Liver (tissue), 9 donors: ENCODE data around the gene YLPM1. TPM values are rescaled to one million over a fixed set of nuclear protein-coding genes. Genes with fewer than 3 reads are reported as not detected.

Source experiments
- DNase-seq: peaks from one replicate; pipeline ENCODE4 v3.0.0-alpha.2; 2017; ENCODE audit warnings: low spot score
- H3K27ac ChIP-seq, 2 donors: one replicate each; pipeline ENCODE4 v1.7.0; 2013; ENCODE audit warnings: inconsistent platforms in 2 of 2, low read length in 2 of 2, control low read depth in 1 of 2, low read depth in 1 of 2, mild to moderate bottlenecking in 1 of 2
- H3K27me3 ChIP-seq, 4 donors: one replicate each; pipeline versions ENCODE4 v1.6.1 to v1.7.0; 2013; ENCODE audit warnings: low read length in 3 of 4, inconsistent platforms in 1 of 4, mild to moderate bottlenecking in 1 of 4, moderate library complexity in 1 of 4; ENCODE audit not compliant: control insufficient read depth in 4 of 4, insufficient read depth in 4 of 4
- H3K36me3 ChIP-seq, 4 donors: one replicate each; pipeline versions ENCODE4 v1.6.1 to v1.7.0; 2013; ENCODE audit warnings: low read length in 3 of 4, mild to moderate bottlenecking in 3 of 4, low read depth in 1 of 4, moderate library complexity in 1 of 4; ENCODE audit not compliant: control insufficient read depth in 4 of 4, insufficient read depth in 3 of 4
- H3K4me1 ChIP-seq, 4 donors: one replicate each; pipeline versions ENCODE4 v1.6.1 to v1.7.0; 2013; ENCODE audit warnings: low read length in 3 of 4, mild to moderate bottlenecking in 3 of 4, moderate library complexity in 1 of 4; ENCODE audit not compliant: control insufficient read depth in 4 of 4, insufficient read depth in 4 of 4
- H3K4me3 ChIP-seq, 3 donors: one replicate each; pipeline versions ENCODE4 v1.6.1 to v1.7.0; 2013; ENCODE audit warnings: low read length in 3 of 3, control low read depth in 1 of 3, low read depth in 1 of 3, mild to moderate bottlenecking in 1 of 3
- H3K9ac ChIP-seq, 2 donors: one replicate each; pipeline ENCODE4 v1.7.0; 2013; ENCODE audit warnings: low read length in 2 of 2, mild to moderate bottlenecking in 2 of 2, moderate library complexity in 2 of 2, control low read depth in 1 of 2, low read depth in 1 of 2
- H3K9me3 ChIP-seq, 4 donors: one replicate each; pipeline versions ENCODE4 v1.6.1 to v1.7.0; 2013; ENCODE audit warnings: low read length in 3 of 4; ENCODE audit not compliant: control insufficient read depth in 4 of 4
- FOXA1 ChIP-seq: IDR thresholded peaks from 2 replicates; pipeline ENCODE4 v1.6.1; 2016; ENCODE audit warnings: antibody characterized with exemption
- FOXA2 ChIP-seq: IDR thresholded peaks from 2 replicates; pipeline ENCODE4 v1.6.1; 2016; ENCODE audit warnings: antibody characterized with exemption
- GABPA ChIP-seq, 2 donors: IDR thresholded peaks in 1 of 2; conservative IDR thresholded peaks in 1 of 2; 2 replicates each; pipeline ENCODE4 v1.6.1; 2016; ENCODE audit warnings: antibody characterized with exemption in 2 of 2, mild to moderate bottlenecking in 1 of 2, moderate library complexity in 1 of 2
- HNF4A ChIP-seq, 2 donors: conservative IDR thresholded peaks; 2 replicates each; pipeline ENCODE4 v1.6.1; 2016; ENCODE audit warnings: antibody characterized with exemption in 2 of 2, mild to moderate bottlenecking in 2 of 2
- HNF4G ChIP-seq: IDR thresholded peaks from 2 replicates; pipeline ENCODE4 v1.6.1; 2016; ENCODE audit warnings: antibody characterized with exemption
- JUND ChIP-seq, 2 donors: IDR thresholded peaks; 2 replicates each; pipeline ENCODE4 v1.6.1; 2016; ENCODE audit warnings: antibody characterized with exemption in 2 of 2
- NR2F2 ChIP-seq: IDR thresholded peaks from 2 replicates; pipeline ENCODE4 v1.6.1; 2016; ENCODE audit warnings: antibody characterized with exemption
- RAD21 ChIP-seq, 2 donors: IDR thresholded peaks; 2 replicates each; pipeline ENCODE4 v1.6.1; 2016; ENCODE audit warnings: antibody characterized with exemption in 2 of 2, mild to moderate bottlenecking in 2 of 2
- RXRA ChIP-seq, 2 donors: IDR thresholded peaks; 2 replicates each; pipeline ENCODE4 v1.6.1; 2017 to 2018; ENCODE audit warnings: antibody characterized with exemption in 2 of 2, mild to moderate bottlenecking in 1 of 2
- SP1 ChIP-seq: IDR thresholded peaks from 2 replicates; pipeline ENCODE4 v1.6.1; 2018; ENCODE audit warnings: antibody characterized with exemption, mild to moderate bottlenecking
- TAF1 ChIP-seq: conservative IDR thresholded peaks from 2 replicates; pipeline ENCODE4 v1.6.1; 2016; ENCODE audit warnings: antibody characterized with exemption, mild to moderate bottlenecking
- YY1 ChIP-seq: IDR thresholded peaks from 2 replicates; pipeline ENCODE4 v1.6.1; 2016; ENCODE audit warnings: antibody characterized with exemption, mild to moderate bottlenecking
- WGBS: extraction: QIAGEN DNeasy Blood & Tissue Kit; methylation state at CpG from one replicate; pipeline ENCODE4 v1.1.7; 2013; 5-methylcytosine and 5-hydroxymethylcytosine counted together
- polyA plus RNA-seq, 2 donors: library from polyadenylated mRNA; stranded (reverse) in 1 of 2; unstranded in 1 of 2; fragments of 200-250 nt in 1 of 2; fragments of >200 nt in 1 of 2; fragmentation: Nextera tagmentation in 1 of 2; extraction: Ambion mirVana in 1 of 2; gene quantifications; one replicate each; pipeline versions ENCODE4 v1.2.1 to v1.2.3, GENCODE V29; 2013 to 2015
- total RNA-seq, 2 donors: library from RNA; depleted of rRNA; stranded (reverse); fragments of >200 nt; gene quantifications; one replicate each; pipeline ENCODE4 v1.2.3, GENCODE V29; 2014
- TF ChIP-seq, protein P1 (sequence below): fragments of 150-350 bp; IDR thresholded peaks from 2 replicates; pipeline ENCODE4 v1.5.1; 2017; ENCODE audit warnings: improper control_type of control experiment, low read depth, low read length; ENCODE audit not compliant: missing input control
- TF ChIP-seq, protein P2 (sequence below): IDR thresholded peaks from 2 replicates; pipeline ENCODE4 v1.6.1; 2016; ENCODE audit warnings: antibody characterized with exemption, mild to moderate bottlenecking
- TF ChIP-seq, protein P3 (sequence below): IDR thresholded peaks from 2 replicates; pipeline ENCODE4 v1.6.1; 2016; ENCODE audit warnings: antibody characterized with exemption
- TF ChIP-seq, protein P4 (sequence below): IDR thresholded peaks from 2 replicates; pipeline ENCODE4 v1.6.1; 2016; ENCODE audit warnings: antibody characterized with exemption
- donor health status: healthy.
- donor health status: healthy.
- donor health status: healthy.
- donor health status: healthy.
- donor health status: healthy.

YLPM1 gene
- total and polyA plus RNA-seq, 4 donors = 5.9 to 27.3 (median 13.2) TPM

DNA sequence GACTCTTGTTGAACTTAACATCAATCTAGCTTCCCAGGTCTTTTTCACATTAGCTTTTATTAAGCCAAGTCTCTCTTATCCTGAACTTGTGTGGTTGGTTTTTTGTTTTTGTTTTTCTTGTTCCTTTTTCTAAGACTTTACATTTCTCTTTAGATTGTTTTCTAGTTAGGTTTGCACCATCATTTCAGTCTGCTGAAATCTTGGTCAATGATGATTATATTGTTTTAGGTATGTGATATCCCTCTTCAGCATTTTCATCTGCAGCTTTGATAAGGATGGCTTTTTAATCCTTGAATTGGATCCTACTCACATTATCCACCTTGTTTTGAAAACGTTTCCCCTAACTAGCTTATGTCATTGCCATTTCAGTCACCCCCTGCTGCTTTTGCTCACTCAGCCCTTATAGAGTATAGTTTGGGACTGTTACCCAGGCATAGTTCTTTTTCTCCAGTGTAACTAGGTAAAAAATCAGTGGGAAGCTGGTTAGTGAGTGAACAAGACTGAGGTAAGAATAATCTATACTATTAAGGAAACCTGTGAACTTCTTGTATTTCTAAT lies 22.0 kb downstream of the YLPM1 start (continued):
- TF ChIP-seq, protein P1, sequence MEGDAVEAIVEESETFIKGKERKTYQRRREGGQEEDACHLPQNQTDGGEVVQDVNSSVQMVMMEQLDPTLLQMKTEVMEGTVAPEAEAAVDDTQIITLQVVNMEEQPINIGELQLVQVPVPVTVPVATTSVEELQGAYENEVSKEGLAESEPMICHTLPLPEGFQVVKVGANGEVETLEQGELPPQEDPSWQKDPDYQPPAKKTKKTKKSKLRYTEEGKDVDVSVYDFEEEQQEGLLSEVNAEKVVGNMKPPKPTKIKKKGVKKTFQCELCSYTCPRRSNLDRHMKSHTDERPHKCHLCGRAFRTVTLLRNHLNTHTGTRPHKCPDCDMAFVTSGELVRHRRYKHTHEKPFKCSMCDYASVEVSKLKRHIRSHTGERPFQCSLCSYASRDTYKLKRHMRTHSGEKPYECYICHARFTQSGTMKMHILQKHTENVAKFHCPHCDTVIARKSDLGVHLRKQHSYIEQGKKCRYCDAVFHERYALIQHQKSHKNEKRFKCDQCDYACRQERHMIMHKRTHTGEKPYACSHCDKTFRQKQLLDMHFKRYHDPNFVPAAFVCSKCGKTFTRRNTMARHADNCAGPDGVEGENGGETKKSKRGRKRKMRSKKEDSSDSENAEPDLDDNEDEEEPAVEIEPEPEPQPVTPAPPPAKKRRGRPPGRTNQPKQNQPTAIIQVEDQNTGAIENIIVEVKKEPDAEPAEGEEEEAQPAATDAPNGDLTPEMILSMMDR = no peak
- TF ChIP-seq TAF1 (no peak), HNF4A (conservative IDR thresholded peaks at IDR 0.05) (no peak), GABPA (IDR thresholded peaks at IDR 0.05 in 1 of 2, conservative IDR thresholded peaks at IDR 0.05 in 1 of 2) (no peak), FOXA2 (no peak)
- TF ChIP-seq, protein P2, sequence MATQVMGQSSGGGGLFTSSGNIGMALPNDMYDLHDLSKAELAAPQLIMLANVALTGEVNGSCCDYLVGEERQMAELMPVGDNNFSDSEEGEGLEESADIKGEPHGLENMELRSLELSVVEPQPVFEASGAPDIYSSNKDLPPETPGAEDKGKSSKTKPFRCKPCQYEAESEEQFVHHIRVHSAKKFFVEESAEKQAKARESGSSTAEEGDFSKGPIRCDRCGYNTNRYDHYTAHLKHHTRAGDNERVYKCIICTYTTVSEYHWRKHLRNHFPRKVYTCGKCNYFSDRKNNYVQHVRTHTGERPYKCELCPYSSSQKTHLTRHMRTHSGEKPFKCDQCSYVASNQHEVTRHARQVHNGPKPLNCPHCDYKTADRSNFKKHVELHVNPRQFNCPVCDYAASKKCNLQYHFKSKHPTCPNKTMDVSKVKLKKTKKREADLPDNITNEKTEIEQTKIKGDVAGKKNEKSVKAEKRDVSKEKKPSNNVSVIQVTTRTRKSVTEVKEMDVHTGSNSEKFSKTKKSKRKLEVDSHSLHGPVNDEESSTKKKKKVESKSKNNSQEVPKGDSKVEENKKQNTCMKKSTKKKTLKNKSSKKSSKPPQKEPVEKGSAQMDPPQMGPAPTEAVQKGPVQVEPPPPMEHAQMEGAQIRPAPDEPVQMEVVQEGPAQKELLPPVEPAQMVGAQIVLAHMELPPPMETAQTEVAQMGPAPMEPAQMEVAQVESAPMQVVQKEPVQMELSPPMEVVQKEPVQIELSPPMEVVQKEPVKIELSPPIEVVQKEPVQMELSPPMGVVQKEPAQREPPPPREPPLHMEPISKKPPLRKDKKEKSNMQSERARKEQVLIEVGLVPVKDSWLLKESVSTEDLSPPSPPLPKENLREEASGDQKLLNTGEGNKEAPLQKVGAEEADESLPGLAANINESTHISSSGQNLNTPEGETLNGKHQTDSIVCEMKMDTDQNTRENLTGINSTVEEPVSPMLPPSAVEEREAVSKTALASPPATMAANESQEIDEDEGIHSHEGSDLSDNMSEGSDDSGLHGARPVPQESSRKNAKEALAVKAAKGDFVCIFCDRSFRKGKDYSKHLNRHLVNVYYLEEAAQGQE = no peak

DNA sequence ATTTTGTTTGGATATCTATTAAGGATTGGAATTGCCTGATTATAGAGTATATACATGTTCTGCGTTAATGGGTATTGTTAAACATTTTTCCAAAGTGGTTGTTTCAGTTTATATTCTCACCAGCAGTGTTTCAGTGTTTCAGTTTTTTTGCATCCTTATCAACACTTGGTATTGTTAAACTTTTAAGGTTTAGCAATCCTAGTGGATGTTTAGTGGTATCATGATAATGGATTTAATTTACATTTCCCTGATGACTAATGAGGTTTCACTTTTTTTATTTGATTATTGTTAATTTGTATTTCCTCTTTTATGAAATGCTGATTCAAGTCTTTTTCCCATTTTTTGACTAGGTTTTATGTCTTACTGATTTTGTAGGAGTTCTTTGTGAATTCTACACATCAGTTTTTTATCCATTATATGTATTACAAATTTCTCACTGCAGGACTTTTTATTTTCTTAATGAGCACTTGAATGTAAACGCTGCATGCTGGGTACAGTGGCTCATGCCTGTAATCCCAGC lies 23.7 kb downstream of the YLPM1 start:
- no peak overlapping the region for H3K27ac ChIP-seq
- WGBS = 94% methylated on average over 2 of the region's 2 CpGs

More for the DNA sequence above, 23.7 kb downstream of the YLPM1 start:
- H3K9ac ChIP-seq = no peak overlapping the region
- no peaks in the 10 kb centered on the region for H3K27me3 ChIP-seq
- DNase-seq = no peak
- no peaks in the 10 kb centered on the region for H3K4me1 ChIP-seq
- H3K9me3 ChIP-seq = no peaks in the 10 kb centered on the region
- no peak for TF ChIP-seq YY1
- TF ChIP-seq, protein P3, sequence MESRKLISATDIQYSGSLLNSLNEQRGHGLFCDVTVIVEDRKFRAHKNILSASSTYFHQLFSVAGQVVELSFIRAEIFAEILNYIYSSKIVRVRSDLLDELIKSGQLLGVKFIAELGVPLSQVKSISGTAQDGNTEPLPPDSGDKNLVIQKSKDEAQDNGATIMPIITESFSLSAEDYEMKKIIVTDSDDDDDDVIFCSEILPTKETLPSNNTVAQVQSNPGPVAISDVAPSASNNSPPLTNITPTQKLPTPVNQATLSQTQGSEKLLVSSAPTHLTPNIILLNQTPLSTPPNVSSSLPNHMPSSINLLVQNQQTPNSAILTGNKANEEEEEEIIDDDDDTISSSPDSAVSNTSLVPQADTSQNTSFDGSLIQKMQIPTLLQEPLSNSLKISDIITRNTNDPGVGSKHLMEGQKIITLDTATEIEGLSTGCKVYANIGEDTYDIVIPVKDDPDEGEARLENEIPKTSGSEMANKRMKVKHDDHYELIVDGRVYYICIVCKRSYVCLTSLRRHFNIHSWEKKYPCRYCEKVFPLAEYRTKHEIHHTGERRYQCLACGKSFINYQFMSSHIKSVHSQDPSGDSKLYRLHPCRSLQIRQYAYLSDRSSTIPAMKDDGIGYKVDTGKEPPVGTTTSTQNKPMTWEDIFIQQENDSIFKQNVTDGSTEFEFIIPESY = no peak
- no peak for TF ChIP-seq HNF4A (conservative IDR thresholded peaks at IDR 0.05)
- TF ChIP-seq, protein P4, sequence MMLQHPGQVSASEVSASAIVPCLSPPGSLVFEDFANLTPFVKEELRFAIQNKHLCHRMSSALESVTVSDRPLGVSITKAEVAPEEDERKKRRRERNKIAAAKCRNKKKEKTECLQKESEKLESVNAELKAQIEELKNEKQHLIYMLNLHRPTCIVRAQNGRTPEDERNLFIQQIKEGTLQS = no peak
- TF ChIP-seq FOXA1 = no peak
- no peak for TF ChIP-seq GABPA (IDR thresholded peaks at IDR 0.05 in 1 of 2, conservative IDR thresholded peaks at IDR 0.05 in 1 of 2)
- no peak for TF ChIP-seq RXRA (IDR thresholded peaks at IDR 0.05)
- no peak for TF ChIP-seq HNF4G
- TF ChIP-seq JUND (IDR thresholded peaks at IDR 0.05) = no peak
- TF ChIP-seq SP1 = no peak
- TF ChIP-seq, protein P2 = no peak
- TF ChIP-seq RAD21 (IDR thresholded peaks at IDR 0.05) = no peak
- no peak for TF ChIP-seq FOXA2
- no peak for TF ChIP-seq TAF1
- no peak for TF ChIP-seq NR2F2
- TF ChIP-seq, protein P1 = no peak
- no peak overlapping the region for H3K4me3 ChIP-seq
- H3K36me3 ChIP-seq = peaks cover 3 to 33% (median 19%) of the 10 kb centered on the region in 4 donors
